Cardiac muscle cell (in vitro differentiated cells and primary cell): ENCODE data around the gene GRK3. TPM values are rescaled to one million over a fixed set of nuclear protein-coding genes. Genes with fewer than 3 reads are reported as not detected.

Source experiments
- DNase-seq, 2 donors: peaks; one replicate each; pipeline versions ENCODE4 v3.0.0 to v3.0.0-alpha.2; 2010 to 2017; ENCODE audit warnings: low read depth in 1 of 2, low spot score in 1 of 2
- H3K27ac ChIP-seq: fragments of 200-600 bp; sonication (generic); 2 replicates; pipeline ENCODE4 v1.5.1; 2016
- H3K27me3 ChIP-seq: fragments of 200-600 bp; sonication (generic); 2 replicates; pipeline ENCODE4 v1.6.0; 2016; ENCODE audit warnings: control low read depth
- H3K36me3 ChIP-seq: fragments of 200-600 bp; sonication (generic); 2 replicates; pipeline ENCODE4 v1.5.1; 2016; ENCODE audit warnings: control low read depth
- H3K4me1 ChIP-seq: fragments of 200-600 bp; sonication (generic); 2 replicates; pipeline ENCODE4 v1.8.1; 2017; ENCODE audit warnings: low read depth, mild to moderate bottlenecking, mixed run types
- H3K4me3 ChIP-seq: fragments of 200-600 bp; sonication (generic); 2 replicates; pipeline ENCODE4 v1.5.1; 2016; ENCODE audit warnings: mild to moderate bottlenecking
- H3K9me3 ChIP-seq: fragments of 200-600 bp; sonication (generic); 2 replicates; pipeline ENCODE4 v1.5.1; 2017; ENCODE audit warnings: low read depth, mild to moderate bottlenecking, control low read depth
- CTCF ChIP-seq: IDR thresholded peaks from 2 replicates; pipeline ENCODE4 v1.5.1; 2012; ENCODE audit warnings: low read depth, mild to moderate bottlenecking, low read length
- polyA plus RNA-seq: library from polyadenylated mRNA; unstranded; fragments of >200 nt; fragmentation: Nextera tagmentation; extraction: Ambion mirVana; gene quantifications from 2 replicates; pipeline ENCODE4 v1.2.1, GENCODE V29; 2016
- total RNA-seq: library from RNA; depleted of rRNA; stranded (reverse); fragments of >200 nt; gene quantifications from 2 replicates; pipeline ENCODE4 v1.2.3, GENCODE V29; 2016

GRK3 gene
- total and polyA plus RNA-seq, 2 experiments from 2014 or later, result 5.7 to 10.5 TPM

- Histone ChIP-seq H3K4me1 (peaks cover 45% of the 10 kb centered on the region), H3K36me3 (peaks cover 10% of the 10 kb centered on the region), H3K9me3 (no peaks in the 10 kb centered on the region), H3K4me3 (no peak overlapping the region), H3K27me3 (no peaks in the 10 kb centered on the region), H3K27ac (no peak overlapping the region)
- no peak for DNase-seq
- TF ChIP-seq CTCF, result no peak
Observed at GRCh38 chr22:25758316-25758715, 193.8 kb downstream of the GRK3 start.

GRCh38 chr22:25759825-25760231 lies 195.4 kb downstream of the GRK3 start:
- H3K4me1 ChIP-seq, result peaks cover 48% of the 10 kb centered on the region
- no peaks in the 10 kb centered on the region for H3K9me3 ChIP-seq
- H3K36me3 ChIP-seq, result peaks cover 15% of the 10 kb centered on the region
- H3K27me3 ChIP-seq, result no peaks in the 10 kb centered on the region
- peak overlapping the region; percentile 100 for H3K27ac ChIP-seq
- peak in 1 of 2 donors; percentile 95 for DNase-seq
- no peak for TF ChIP-seq CTCF
- H3K4me3 ChIP-seq, result no peak overlapping the region

- no peak for DNase-seq
- Histone ChIP-seq H3K27me3 (no peaks in the 10 kb centered on the region), H3K4me1 (peaks cover 44% of the 10 kb centered on the region), H3K9me3 (no peaks in the 10 kb centered on the region), H3K27ac (peak overlapping the region; percentile 100), H3K4me3 (no peak overlapping the region), H3K36me3 (peaks cover 19% of the 10 kb centered on the region)
- TF ChIP-seq CTCF, result no peak
Observed at GRCh38 chr22:25760294-25760693, 195.8 kb downstream of the GRK3 start.

- Histone ChIP-seq H3K27ac (peak overlapping the region; percentile 100), H3K9me3 (no peaks in the 10 kb centered on the region)
Observed at GRCh38 chr22:25760848-25761595, 196.5 kb downstream of the GRK3 start.

GRCh38 chr22:25762147-25762546 lies 197.7 kb downstream of the GRK3 start:
- no peaks in the 10 kb centered on the region for H3K27me3 ChIP-seq
- no peak for TF ChIP-seq CTCF
- DNase-seq, result peak; percentile 21 to 89
- peaks cover 28% of the 10 kb centered on the region for H3K36me3 ChIP-seq
- peaks cover 42% of the 10 kb centered on the region for H3K4me1 ChIP-seq
- H3K9me3 ChIP-seq, result no peaks in the 10 kb centered on the region
- no peak overlapping the region for H3K4me3 ChIP-seq
- H3K27ac ChIP-seq, result peak overlapping the region; percentile 100

More at GRCh38 chr22:25760848-25761595, 196.5 kb downstream of the GRK3 start:
- no peak overlapping the region for H3K4me3 ChIP-seq
- H3K27me3 ChIP-seq, result no peaks in the 10 kb centered on the region
- no peak for TF ChIP-seq CTCF
- H3K4me1 ChIP-seq, result peaks cover 42% of the 10 kb centered on the region
- DNase-seq, result no peak
- H3K36me3 ChIP-seq, result peaks cover 21% of the 10 kb centered on the region
